NCI-H69 (cell line): Measurements from ENCODE around the gene RTN4RL1.

Experiments used
- DNase-seq: peaks from one replicate; lab custom pipeline; 2025; lab: John Stamatoyannopoulos, UW

Gene RTN4RL1

GRCh38 chr17:2025220-2025621, at the start of gene RTN4RL1:
Gene RTN4RL1 (minus strand): TSS chr17:2025334. CDS start chr17:2024865, 469 bp downstream.
- peak; percentile 86 for DNase-seq

- DNase-seq = no peak
Observed at GRCh38 chr17:2074919-2075318, 49.8 kb upstream of the RTN4RL1 start.

GRCh38 chr17:2071455-2072281, 46.5 kb upstream of the RTN4RL1 start:
- DNase-seq = no peak

- DNase-seq = no peak
Observed at GRCh38 chr17:2071024-2071385, 45.9 kb upstream of the RTN4RL1 start.

- no peak for DNase-seq
Observed at GRCh38 chr17:2070241-2071023, 45.3 kb upstream of the RTN4RL1 start.

- peak; percentile 92 for DNase-seq
Observed at GRCh38 chr17:2068519-2069051, 43.5 kb upstream of the RTN4RL1 start.

GRCh38 chr17:2068031-2068518, 42.9 kb upstream of the RTN4RL1 start:
- DNase-seq = peak; percentile 38

GRCh38 chr17:2067608-2068024, 42.5 kb upstream of the RTN4RL1 start:
- DNase-seq = peak; percentile 91

- no peak for DNase-seq
Observed at GRCh38 chr17:2067048-2067561, 42.0 kb upstream of the RTN4RL1 start.

- no peak for DNase-seq
Observed at GRCh38 chr17:2065949-2066400, 40.8 kb upstream of the RTN4RL1 start.

GRCh38 chr17:2064980-2065785, 40.0 kb upstream of the RTN4RL1 start:
- DNase-seq = peak; percentile 55

GRCh38 chr17:2064520-2064971, 39.4 kb upstream of the RTN4RL1 start:
- DNase-seq = no peak

GRCh38 chr17:2064147-2064489, 39.0 kb upstream of the RTN4RL1 start:
- no peak for DNase-seq

- no peak for DNase-seq
Observed at GRCh38 chr17:2063261-2064146, 38.4 kb upstream of the RTN4RL1 start.

- DNase-seq = peak; percentile 42
Observed at GRCh38 chr17:2062571-2063183, 37.5 kb upstream of the RTN4RL1 start.

- no peak for DNase-seq
Observed at GRCh38 chr17:2061441-2061958, 36.4 kb upstream of the RTN4RL1 start.

GRCh38 chr17:2060681-2061440, 35.7 kb upstream of the RTN4RL1 start:
- DNase-seq = no peak

- DNase-seq = no peak
Observed at GRCh38 chr17:2060385-2060658, 35.2 kb upstream of the RTN4RL1 start.
